ENCODE results near the gene SZRD1.

The SZRD1 gene

GRCh38 chr1:16366722-16367257 is at the start of gene SZRD1:
Gene SZRD1, plus strand, starts transcription at chr1:16367242. Its CDS starts 16 bp downstream, at chr1:16367258.
- H3K9me3 ChIP-seq: no peaks in the 10 kb centered on the region
- peak within 1 kb of the TSS; percentile 95 for H3K27ac ChIP-seq
- H3K4me3 ChIP-seq: peak within 1 kb of the TSS; percentile 84 to 88
- DNase-seq: peak; percentile 98
- no peaks in the 10 kb centered on the region for H3K36me3 ChIP-seq
- H3K27me3 ChIP-seq: no peaks in the 10 kb centered on the region
- H3K4me1 ChIP-seq: peaks cover 0 to 72% (median 47%) of the 10 kb centered on the region in 4 donors
- intact Hi-C loops (cut with DNase I; ENCODE audit: low total_unique reads): loop anchor here (10.0 kb wide), 1 partner anchor 162 kb away; no protein-coding TSS in a partner anchor
- no peak for TF ChIP-seq CTCF (IDR thresholded peaks at IDR 0.05)

GRCh38 chr1:16318555-16318954 is 48.5 kb upstream of the SZRD1 start:
- no peaks in the 10 kb centered on the region for H3K9me3 ChIP-seq
- H3K27ac ChIP-seq: peak overlapping the region; percentile 12 to 24
- intact Hi-C loops (cut with DNase I; ENCODE audit: low total_unique reads): no loop called here
- H3K36me3 ChIP-seq: peaks cover 13 to 17% (median 16%) of the 10 kb centered on the region in 3 donors
- no peaks in the 10 kb centered on the region for H3K27me3 ChIP-seq
- H3K4me3 ChIP-seq: no peak overlapping the region
- no peak for TF ChIP-seq CTCF (IDR thresholded peaks at IDR 0.05)
- DNase-seq: peak; percentile 67 to 73
- H3K4me1 ChIP-seq: peaks cover 0 to 98% (median 54%) of the 10 kb centered on the region in 4 donors

- intact Hi-C loops (cut with DNase I; ENCODE audit: low total_unique reads): no loop called here
- H3K9me3 ChIP-seq: no peaks in the 10 kb centered on the region
- no peak overlapping the region for H3K4me3 ChIP-seq
- H3K4me1 ChIP-seq: peaks cover 0 to 100% (median 58%) of the 10 kb centered on the region in 4 donors
- H3K27me3 ChIP-seq: no peaks in the 10 kb centered on the region
- peaks cover 0 to 3% (median 0%) of the 10 kb centered on the region in 3 donors for H3K36me3 ChIP-seq
- H3K27ac ChIP-seq: peak overlapping the region in 1 of 2 donors; percentile 37
- DNase-seq: no peak
- no peak for TF ChIP-seq CTCF (IDR thresholded peaks at IDR 0.05)
Measured at GRCh38 chr1:16321176-16321867, 45.7 kb upstream of the SZRD1 start.

- Histone ChIP-seq H3K4me1 (peaks cover 0 to 98% (median 47%) of the 10 kb centered on the region in 4 donors), H3K36me3 (peaks cover 0 to 5% (median 0%) of the 10 kb centered on the region in 3 donors), H3K27ac (peak overlapping the region in 1 of 2 donors; percentile 39), H3K27me3 (no peaks in the 10 kb centered on the region), H3K9me3 (no peaks in the 10 kb centered on the region), H3K4me3 (no peak overlapping the region)
- TF ChIP-seq CTCF (IDR thresholded peaks at IDR 0.05): no peak
- DNase-seq: peak; percentile 28 to 66
- intact Hi-C loops (cut with DNase I; ENCODE audit: low total_unique reads): no loop called here
Measured at GRCh38 chr1:16324456-16324890, 42.6 kb upstream of the SZRD1 start.

- DNase-seq: no peak
- H3K36me3 ChIP-seq: peaks cover 0 to 5% (median 0%) of the 10 kb centered on the region in 3 donors
- H3K4me3 ChIP-seq: no peak overlapping the region
- no peak for TF ChIP-seq CTCF (IDR thresholded peaks at IDR 0.05)
- peaks cover 0 to 95% (median 29%) of the 10 kb centered on the region in 4 donors for H3K4me1 ChIP-seq
- H3K27ac ChIP-seq: peak overlapping the region in 1 of 2 donors; percentile 12
- intact Hi-C loops (cut with DNase I; ENCODE audit: low total_unique reads): no loop called here
- H3K9me3 ChIP-seq: no peaks in the 10 kb centered on the region
- no peaks in the 10 kb centered on the region for H3K27me3 ChIP-seq
Measured at GRCh38 chr1:16326833-16327404, 40.1 kb upstream of the SZRD1 start.
